AG08395 (cell line): Measurements from ENCODE around the gene POMGNT2.

Source experiments
- DNase-seq: peaks from one replicate; pipeline ENCODE4 v3.0.0; 2012; ENCODE audit warnings: mixed read lengths, low spot score

Gene POMGNT2

DNA sequence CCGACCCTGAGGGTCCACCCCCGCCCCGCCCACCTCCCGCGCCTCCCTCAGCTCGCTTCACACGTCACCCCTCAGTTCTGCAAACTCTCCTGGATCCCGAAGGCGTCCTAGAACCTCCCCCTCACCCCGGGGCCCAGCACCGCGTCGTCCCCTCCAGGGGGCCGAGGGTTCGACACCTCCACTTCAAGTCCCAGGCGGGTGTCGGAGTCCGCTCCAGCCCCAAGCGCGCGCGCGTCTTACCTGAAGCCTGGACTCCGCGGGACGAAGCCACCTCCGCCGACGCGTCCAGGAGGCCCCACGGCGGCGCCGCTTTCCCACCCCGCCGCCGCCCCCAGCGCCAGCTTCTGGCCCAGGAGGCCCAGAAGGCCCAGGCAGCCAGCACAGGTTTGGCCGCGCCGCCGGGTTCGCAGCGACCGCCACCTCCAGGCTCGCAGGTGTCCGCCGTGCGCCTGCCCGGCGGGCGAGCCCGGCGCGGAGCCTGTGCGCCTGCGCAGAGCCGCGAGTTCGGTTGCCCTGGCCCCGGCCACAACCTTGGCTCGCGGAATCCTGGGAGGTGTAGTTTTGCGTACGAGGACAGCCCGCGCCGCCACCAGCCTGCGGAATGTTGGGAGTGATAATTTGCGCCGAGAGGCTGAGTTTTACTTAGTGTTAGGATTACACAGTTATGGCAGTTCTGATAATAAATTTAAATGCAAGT is at the start of gene POMGNT2:
Gene POMGNT2 (minus strand): TSS at position 484 of the 697 bp plus-strand sequence. CDS start 24,648 bp downstream, outside the sequence.
- peak; percentile 98 for DNase-seq

DNA sequence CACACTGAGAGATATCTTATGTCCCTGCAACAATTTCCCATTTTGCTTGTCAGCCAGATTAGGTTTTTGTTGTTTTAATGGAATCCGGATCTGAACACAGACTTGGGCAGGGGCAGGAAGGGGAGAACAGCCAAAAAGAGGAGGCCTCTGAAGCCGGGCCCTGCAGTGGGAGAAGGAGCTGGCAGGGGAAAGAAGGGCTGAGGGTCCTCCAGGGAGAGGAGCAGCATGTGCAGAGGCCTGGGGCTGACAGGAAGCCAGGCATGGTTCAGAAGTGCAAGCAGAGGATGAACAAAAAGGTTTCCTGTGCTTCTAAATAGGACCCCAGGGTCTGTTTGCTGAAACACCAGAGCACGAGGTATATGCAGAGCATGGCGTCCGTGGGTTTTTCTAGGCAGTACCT is 49.1 kb upstream of the POMGNT2 start:
- DNase-seq = no peak

DNA sequence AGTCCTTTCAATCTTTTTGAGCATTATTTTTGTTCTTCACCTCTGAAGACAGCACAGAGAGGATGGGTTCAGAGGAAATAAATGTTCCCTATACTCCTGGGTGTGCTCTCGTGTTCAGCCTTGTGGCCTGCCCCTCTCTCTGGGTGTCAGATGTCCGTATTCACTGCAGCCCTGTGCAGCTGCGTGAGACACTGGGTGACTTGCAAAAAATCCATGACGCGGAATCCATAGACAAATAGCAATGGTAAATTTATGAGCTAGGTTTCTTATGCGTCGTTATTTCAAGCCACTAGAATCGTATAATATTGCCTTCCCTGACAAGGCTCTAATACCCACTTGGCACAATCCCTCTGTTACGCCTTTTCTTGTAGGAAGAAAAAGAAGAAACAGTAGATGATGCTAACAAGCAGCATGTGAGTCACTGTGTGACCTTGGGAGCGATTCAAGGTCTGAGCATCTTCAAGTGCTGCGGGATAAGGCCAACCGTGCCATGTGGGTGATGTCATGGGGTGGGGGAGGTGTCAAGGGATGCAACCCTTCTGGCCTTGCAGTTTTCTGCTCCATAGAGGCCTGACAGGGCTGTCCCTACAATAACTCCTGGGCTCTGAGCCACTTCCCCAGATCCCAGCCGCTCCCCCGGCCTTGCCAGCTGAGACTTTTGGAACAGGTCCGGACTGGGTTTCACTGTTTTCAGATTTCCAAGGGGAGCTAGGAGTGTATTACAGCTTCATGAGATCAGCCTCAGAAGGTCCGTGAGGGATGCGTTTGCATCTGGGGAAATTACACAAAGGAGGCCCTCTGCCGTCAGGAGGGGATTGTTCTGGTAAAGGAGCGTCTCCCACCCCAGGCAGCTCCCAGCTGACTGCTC is 47.6 kb upstream of the POMGNT2 start:
- DNase-seq = peak; percentile 85

DNA sequence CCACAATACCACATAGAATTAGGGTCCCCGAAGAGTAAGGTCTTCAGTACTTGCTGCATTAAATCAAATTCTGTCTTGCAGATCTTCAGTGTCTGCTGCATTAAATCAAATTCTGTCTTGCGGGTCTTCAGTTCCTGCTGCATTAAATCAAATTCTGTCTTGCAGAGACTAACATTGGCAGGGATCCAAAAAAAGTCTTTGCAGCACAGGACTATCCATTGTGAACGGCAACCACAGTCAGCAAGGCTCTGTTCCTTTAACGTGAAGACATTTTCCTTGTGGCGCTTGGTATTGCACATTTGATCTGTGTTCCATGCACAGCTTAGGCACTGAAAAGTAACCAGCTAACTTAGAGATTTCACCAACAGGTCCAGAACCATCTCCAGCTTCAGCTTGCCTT is 46.8 kb upstream of the POMGNT2 start:
- DNase-seq = no peak

DNA sequence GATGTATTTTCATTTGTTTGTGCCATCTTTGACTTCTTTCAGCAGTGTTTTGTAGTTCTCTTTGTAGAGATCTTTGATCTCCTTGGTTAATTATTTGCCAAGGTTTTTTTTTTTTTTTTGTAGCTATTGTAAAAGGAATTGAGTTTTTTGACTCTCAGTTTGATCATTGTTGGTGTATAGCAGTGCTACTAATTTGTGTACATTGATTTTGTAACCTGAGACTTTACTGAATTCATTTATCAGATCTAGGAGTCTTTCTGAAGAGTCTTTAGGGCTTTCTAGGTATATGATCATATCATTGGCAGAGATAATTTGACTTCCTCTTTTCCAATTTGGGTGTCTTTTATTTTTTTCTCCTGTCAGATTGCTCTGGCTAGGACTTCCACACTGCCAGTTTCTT is 42.2 kb upstream of the POMGNT2 start:
- no peak for DNase-seq

DNA sequence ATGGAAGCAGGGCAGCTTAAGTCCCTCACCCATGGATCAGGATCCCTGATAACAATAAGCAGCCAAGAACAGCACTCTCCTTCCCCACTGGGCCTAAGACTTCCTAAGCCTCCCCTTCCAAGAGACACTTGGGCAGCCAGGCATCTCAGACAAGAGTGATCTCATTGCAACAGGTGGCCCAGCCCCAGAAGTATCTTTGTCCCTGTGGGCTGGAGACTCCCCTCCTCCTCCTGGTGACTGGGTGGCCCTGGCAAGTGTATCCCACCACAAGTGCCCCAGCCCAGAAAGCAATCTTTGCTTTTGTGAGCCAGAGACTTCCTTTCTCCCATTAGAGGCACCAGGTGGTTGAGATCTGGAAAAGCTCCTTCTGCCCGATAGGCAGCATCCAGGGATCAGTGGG is 40.7 kb upstream of the POMGNT2 start:
- no peak for DNase-seq

DNA sequence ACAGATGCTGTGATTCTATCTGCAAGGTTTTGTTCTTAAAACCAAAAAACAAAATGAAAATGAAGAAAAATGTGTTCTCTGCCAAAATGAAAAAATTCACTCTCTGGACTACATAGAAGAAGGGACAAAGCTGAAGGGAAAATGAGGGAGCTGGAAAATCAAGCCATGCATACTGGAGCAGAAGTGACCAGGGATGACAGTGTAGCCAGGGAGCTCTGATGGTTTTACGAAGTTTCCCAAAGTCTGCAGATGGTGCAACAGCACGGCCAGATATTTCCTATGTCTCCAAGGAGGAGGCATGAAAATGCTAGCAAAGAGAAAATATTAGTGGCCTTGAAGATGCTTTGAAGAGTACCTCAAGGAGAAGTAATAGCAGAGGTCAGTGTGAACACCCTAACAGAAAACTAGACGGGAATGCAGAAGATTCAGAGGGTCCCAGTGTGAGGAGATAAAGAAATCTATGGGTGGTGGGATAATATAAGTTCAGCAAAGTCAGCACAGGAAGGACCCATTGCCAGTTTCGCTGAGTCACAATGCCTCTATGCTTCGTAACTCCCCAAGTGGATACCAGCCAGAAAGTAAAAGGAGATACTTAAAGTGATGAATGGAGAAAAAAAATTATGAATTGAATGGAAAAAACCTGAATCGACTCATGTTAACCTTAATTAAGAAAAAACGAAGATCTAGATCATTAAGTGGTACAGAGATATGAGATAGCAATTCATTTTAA is 39.0 kb upstream of the POMGNT2 start:
- DNase-seq = peak; percentile 40

DNA sequence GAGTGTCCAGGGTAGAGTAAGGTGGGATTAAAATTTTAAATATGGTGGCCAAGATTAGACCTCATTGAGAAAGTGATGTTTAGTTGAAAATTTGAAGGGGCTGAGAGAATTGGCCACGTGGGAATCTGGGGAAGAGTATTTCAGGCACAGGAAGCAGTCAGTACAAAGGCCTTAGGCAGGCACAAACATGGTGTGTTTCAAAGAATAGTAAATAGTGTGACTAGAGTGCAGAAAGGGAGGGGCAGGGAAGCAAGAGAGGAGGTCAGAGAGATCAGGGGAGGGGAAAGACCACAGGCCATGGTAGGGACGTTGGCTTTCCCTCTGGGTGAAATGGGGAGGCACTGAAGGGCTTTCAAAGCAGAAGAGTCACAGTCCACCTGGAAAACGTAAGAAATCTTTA is 36.6 kb upstream of the POMGNT2 start:
- DNase-seq = no peak

DNA sequence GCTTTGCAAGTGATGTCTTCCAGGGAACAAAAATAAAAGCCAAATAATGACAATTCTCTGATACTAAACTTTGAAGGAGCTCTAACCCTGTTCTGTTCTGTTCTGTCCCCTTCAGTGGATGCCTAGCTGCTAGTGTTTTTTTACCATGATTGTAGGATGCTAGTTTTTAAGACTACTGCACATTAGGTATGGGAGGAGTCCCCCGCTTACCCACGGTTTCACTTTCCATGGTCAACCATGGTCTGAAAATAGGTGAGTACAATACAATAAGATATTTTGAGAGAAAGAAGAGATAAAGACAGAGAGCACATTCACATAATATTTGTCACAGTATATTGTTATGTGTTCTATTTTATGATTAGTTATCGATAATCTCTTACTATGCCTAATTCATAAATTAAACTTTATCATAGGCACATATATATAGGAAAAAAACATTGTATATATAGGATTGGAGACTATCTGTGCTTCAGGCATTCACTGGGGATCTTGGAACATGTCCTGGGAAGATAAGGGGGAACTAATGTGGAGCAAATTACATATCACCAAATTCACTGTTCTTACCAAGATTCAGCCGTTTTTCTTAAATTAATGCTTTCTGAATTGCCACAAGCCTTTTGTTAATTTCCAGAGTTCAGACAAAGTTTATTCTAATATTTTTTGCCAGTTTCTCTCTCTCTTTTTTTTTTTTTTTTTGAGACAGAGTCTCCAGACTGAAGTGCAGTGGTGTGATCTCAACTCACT is 32.8 kb upstream of the POMGNT2 start:
- DNase-seq = no peak

DNA sequence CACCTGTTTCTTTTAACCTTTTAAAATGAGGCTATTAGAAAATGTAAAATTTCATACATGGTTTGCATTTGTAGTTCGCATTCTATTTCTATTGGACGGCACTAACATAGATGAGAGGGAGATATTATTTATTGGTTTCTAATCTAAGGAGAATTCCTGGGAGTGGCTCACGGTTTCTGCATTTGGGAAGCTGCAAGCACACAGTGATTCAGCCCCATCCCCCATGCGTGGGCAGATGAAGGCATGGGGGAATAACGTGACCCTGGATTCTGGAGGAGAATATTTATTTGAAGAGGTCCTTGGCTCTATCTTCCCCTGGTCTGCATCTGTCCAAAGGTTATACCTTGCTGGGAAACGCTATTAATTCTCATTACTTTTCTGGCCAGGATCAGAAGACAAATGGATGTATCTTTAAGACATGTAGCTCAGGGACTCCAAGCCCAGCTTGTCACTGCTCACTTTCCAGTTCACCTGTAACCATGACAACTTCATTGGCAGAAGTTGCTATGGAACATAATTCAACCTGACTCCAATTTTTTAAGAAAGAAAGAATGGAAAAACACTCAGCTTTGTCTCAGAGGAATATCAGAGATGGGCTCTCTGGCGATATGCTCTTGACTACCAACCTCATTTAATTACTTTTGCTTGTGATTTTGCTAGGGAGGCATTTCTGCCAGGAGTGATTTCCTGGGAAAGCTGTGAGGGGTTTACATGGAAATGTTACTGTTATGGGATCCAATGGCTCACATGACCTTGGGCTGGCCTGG is 27.2 kb upstream of the POMGNT2 start:
- no peak for DNase-seq

DNA sequence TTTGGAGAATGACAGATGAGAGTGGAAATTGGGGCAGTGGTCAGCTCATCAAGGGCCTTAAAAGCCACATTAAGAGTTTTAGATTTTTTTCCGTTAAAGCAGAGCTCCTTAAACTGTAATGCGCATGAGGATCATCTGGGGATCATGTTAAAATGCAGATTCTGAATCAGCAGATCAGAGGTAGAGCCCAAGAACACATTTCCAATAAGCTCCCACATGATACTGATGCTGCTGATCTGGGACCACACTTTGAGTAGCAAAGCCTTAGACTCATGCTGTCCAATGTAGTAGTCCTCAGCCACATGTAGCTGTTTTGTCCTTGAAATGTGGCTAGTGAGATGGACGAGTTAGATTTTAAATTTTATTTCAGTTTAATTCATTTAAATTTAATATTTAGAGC is 26.3 kb upstream of the POMGNT2 start:
- DNase-seq = no peak

DNA sequence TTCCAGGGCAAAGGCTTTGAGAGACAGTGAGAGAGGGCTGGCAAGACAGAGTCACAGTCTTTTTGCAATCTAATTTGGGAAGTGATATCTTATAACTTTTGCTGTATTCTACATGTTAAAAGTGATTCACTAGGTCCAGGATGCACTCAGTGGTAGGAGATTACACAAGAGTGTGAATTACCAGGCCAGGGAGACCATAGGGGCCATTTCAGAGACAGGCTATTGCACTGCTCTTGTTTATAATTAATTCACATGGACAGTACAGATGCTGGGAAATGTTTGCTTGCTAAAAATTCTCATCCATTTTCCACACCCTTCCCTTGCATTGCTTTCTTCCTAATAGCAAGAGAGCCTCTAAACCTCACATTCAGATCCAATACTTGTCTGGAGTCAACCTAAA is 22.6 kb upstream of the POMGNT2 start:
- DNase-seq = no peak

DNA sequence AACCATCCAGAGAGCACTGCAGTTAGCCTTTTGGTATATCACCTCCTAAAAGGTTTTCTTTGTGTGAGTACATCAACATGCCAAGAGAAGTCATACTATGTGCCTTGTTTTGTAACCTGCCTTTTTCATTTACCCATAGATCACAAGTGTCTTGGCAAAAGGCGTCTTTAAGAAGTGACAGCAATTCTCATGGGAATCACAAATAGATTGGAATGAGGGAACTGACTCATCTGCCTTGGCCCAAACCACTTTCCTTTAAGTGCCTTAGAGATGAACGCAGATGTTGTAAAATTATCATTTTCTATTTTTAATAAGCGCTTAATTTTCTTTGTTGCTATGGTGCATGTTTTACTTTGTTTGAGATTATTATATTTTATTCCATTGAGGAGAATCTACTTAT is 20.7 kb upstream of the POMGNT2 start:
- no peak for DNase-seq

DNA sequence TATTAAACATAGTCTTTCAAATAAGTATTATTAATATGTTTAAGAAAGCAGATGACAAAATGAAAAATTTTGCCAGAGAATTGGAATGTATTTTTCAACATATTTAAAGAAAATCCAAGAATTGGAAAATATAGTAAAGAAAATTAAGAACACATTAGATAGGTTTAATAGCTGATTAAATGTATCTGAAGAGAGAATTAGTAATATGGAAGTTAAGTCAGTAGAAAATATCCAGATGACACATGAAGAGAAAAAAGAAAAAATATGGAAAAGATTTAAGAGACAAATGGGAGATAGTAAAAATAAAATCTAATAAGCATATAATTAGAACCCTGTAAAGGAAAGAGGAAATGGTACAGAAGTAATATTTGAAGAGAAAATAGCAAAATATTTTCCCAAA is 18.0 kb upstream of the POMGNT2 start:
- no peak for DNase-seq

DNA sequence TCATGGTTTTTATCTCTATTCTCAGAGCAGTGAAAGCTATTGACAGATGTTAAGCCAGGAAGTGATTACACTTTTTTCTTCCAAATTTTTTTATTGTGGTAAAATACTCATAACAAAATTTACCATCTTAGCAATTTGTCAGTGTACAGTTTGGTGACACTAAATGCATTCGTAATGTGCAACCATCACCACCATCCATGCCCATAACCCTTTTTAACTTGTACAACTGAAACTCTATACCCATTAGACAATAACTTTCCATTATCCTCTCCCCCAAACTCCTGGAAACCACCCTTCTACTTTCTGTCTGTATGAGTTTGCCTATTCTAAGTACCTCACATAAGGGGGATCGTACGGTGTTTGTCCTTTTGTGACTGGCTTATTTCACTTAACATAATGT is 15.1 kb upstream of the POMGNT2 start:
- no peak for DNase-seq

DNA sequence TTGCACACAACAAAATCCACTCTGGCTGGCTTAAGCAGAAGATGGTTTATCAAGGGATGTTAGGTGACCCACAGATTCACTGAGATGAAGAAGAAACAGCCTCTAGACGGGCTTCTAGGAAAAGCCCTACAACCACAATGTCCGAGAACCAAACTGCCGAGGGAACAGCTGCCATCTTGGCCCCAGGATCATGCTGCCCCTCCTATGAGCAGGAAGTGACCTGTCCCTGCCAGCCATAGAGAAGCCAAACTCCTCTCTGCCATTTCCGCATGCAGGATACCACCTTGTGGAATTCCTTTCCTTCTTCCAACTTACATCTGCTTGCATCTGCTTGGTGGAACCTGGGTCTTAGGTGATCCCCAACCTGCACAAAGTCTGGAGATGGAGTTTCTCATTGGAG is 11.4 kb upstream of the POMGNT2 start:
- DNase-seq = no peak

DNA sequence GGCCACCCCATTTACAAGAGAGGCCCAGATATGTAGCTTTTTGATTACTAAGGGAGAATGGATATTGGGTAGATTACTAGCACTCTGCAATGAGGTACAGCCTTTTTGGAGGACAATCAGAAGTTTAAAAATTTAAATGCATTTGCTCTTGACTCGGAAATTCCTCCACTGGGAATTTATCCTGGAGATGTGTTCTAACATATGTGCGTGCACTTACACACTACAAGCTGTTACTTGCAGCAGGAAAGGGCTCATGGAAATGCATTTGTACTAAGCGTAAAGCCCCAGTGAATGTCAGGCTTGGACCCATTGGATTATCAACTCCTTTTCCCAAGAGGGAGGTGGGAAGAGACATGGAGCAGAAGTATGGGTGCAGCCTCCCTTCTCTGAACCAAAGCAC is 7.8 kb upstream of the POMGNT2 start:
- DNase-seq = no peak

DNA sequence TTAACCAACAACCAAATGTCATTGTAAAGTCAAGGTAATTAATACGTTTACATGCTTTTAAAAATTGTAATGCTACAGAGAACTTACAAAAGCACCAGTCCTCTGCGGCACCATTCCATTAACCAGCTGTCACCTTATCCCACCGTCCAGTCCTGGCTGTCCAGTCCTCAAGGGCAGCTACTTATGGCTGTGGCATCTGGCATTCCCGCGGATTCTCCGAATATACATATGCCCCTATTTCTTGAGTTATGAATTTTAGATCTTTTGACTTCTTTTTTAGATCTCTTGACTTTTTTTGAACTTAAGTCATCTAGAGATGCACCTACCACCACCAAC is 382 bp upstream of the POMGNT2 start:
- no peak for DNase-seq

DNA sequence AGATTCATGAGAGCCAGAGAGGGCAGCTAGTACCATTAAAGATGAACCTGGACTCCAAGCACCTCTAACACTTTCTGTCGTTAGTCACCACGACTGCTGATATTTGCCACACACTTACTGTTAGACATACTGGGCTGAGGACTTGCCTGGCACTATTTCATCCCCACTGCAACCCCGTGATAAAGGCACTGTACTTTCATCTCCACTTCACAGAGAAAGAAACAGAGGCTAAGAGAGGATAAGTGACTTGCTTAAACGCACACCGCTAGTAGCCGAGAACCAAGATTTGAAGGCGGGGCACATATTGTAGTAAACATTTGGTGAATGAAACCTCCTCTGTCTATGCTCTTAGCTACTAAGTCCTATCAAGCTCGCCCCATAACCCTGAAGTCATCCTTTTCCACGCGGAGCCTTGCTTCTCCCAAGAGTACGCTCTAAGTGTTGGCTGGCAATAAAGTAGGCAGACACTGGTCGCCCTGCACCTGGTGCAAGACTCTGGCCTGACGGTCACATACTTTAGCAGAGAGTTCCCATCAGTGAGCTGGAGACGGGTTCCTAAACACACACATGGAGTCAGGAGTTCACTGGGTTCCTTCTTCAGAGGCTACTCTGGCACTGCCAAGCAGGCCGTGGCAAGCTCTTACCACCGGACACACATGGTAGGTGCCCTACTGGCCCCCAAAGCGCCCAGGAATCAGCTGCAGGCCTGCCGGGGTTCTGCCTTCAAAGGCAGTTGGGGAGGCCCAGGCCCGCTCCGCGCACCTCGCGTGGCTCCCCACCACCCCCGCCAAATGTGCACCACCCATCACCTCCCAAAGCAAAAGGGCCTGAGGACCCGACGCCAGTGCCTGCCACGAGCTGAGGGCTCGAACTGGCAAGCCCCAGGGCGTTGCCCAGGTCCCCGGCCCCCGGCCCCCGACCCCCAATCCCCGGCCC is 951 bp downstream of the POMGNT2 start:
- no peak for DNase-seq

DNA sequence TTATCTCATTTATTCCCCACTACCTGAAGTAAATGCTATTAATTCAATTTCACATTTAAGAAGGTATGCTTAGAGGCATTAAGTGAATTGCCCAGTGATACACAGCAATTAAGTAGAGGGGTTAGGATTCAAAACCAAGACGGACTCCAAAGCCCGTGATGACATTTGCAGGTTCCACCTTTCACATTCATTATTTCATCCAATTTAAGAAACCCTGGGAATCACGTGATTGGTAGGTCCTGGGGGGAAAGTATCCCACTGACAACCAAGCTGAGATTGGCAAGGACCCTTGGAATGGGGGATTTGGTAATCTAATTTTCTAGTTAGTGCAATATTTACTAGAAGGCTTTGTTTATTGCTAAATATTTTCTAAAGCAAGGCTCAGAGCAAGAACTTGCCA is 1.8 kb downstream of the POMGNT2 start:
- no peak for DNase-seq
